Measurements from ENCODE around the gene WNT3A. TPM values are rescaled to one million over a fixed set of nuclear protein-coding genes. Genes with fewer than 3 reads are reported as not detected.

WNT3A gene
- total RNA-seq, 3 donors from 2014 or later, result 0.29 TPM; not detected in 2

GRCh38 chr1:228085287-228085951 is 78.6 kb downstream of the WNT3A start:
- intact Hi-C loops (cut with DNase I; ENCODE audit: low total_unique reads), result loop anchor here (10.0 kb wide), 1 partner anchor 189 kb away; no protein-coding TSS in a partner anchor
- no peak for DNase-seq (ENCODE audit: low spot score in 2 of 2)
- Histone ChIP-seq H3K9me3 (no peaks in the 10 kb centered on the region), H3K36me3 (no peaks in the 10 kb centered on the region), H3K4me3 (peak overlapping the region; percentile 3 to 100 (median 79)), H3K4me1 (peaks cover 36 to 57% of the 10 kb centered on the region in 2 donors), H3K27ac (peak overlapping the region; percentile 54 to 98), H3K27me3 (no peaks in the 10 kb centered on the region)
- TF ChIP-seq POLR2AphosphoS5 (IDR thresholded peaks at IDR 0.05) (no peak), POLR2A (IDR thresholded peaks at IDR 0.05) (no peak)
- TF ChIP-seq, protein P1, sequence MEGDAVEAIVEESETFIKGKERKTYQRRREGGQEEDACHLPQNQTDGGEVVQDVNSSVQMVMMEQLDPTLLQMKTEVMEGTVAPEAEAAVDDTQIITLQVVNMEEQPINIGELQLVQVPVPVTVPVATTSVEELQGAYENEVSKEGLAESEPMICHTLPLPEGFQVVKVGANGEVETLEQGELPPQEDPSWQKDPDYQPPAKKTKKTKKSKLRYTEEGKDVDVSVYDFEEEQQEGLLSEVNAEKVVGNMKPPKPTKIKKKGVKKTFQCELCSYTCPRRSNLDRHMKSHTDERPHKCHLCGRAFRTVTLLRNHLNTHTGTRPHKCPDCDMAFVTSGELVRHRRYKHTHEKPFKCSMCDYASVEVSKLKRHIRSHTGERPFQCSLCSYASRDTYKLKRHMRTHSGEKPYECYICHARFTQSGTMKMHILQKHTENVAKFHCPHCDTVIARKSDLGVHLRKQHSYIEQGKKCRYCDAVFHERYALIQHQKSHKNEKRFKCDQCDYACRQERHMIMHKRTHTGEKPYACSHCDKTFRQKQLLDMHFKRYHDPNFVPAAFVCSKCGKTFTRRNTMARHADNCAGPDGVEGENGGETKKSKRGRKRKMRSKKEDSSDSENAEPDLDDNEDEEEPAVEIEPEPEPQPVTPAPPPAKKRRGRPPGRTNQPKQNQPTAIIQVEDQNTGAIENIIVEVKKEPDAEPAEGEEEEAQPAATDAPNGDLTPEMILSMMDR (IDR thresholded peaks at IDR 0.05), result no peak

DNA sequence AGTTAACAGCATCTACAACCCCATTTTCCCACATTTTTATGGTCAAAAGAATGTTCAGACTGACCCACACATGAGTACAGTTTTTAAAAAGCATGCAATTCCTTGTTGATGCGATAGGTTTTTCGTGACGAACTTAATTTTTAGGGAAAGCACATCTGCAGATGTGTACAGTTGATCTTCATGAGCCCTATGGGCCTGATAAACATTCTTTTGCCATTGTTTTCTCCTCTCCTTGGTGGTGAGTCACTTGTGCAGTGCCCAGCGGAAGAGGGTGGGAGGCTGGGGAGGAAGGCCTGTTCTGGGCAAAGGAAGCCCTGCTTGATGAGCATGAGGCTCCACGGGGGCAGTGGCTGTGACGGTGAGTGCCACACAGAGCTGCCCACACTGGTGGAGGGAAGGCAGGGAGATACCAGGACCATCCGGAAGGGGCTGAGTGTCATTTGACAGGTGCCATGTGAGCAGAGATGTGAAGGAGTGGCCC is 81.0 kb downstream of the WNT3A start:
- H3K27ac ChIP-seq, result peak overlapping the region; percentile 54 to 63

GRCh38 chr1:228088586-228089498 is 82.0 kb downstream of the WNT3A start:
- intact Hi-C loops (cut with DNase I; ENCODE audit: low total_unique reads), result loop anchor here (10.0 kb wide), 1 partner anchor 186 kb away; no protein-coding TSS in a partner anchor
- Histone ChIP-seq H3K27me3 (no peaks in the 10 kb centered on the region), H3K9me3 (no peaks in the 10 kb centered on the region), H3K27ac (peak overlapping the region; percentile 23 to 33), H3K4me1 (peaks cover 37 to 72% of the 10 kb centered on the region in 2 donors), H3K4me3 (peak overlapping the region in 1 of 3 donors; percentile 43), H3K36me3 (no peaks in the 10 kb centered on the region)
- no peak for TF ChIP-seq POLR2A (IDR thresholded peaks at IDR 0.05)
- no peak for TF ChIP-seq POLR2AphosphoS5 (IDR thresholded peaks at IDR 0.05)
- TF ChIP-seq, protein P1 (IDR thresholded peaks at IDR 0.05), result no peak
- peak in 1 of 2 donors; percentile 31 for DNase-seq (ENCODE audit: low spot score in 2 of 2)

More for the DNA sequence above, 81.0 kb downstream of the WNT3A start:
- peak overlapping the region in 2 of 3 donors; percentile 5 to 43 for H3K4me3 ChIP-seq
- DNase-seq (ENCODE audit: low spot score in 2 of 2), result peak in 1 of 2 donors; percentile 42
- TF ChIP-seq, protein P1 (IDR thresholded peaks at IDR 0.05), result no peak
- TF ChIP-seq POLR2A (IDR thresholded peaks at IDR 0.05), result no peak
- TF ChIP-seq POLR2AphosphoS5 (IDR thresholded peaks at IDR 0.05), result peak in 1 of 3 donors; percentile 24
- H3K4me1 ChIP-seq, result peaks cover 37 to 70% of the 10 kb centered on the region in 2 donors
- H3K9me3 ChIP-seq, result no peaks in the 10 kb centered on the region
- no peaks in the 10 kb centered on the region for H3K36me3 ChIP-seq
- H3K27me3 ChIP-seq, result no peaks in the 10 kb centered on the region
- intact Hi-C loops (cut with DNase I; ENCODE audit: low total_unique reads), result loop anchor here (10.0 kb wide), 1 partner anchor 187 kb away; no protein-coding TSS in a partner anchor

- Histone ChIP-seq H3K4me1 (peaks cover 37 to 70% of the 10 kb centered on the region in 2 donors), H3K4me3 (peak overlapping the region in 1 of 3 donors; percentile 41)
- intact Hi-C loops (cut with DNase I; ENCODE audit: low total_unique reads), result loop anchor here (10.0 kb wide), 1 partner anchor 185 kb away; no protein-coding TSS in a partner anchor
These were observed 83.0 kb downstream of the WNT3A start for GRCh38 chr1:228089519-228090380.

More at GRCh38 chr1:228089519-228090380, 83.0 kb downstream of the WNT3A start:
- no peaks in the 10 kb centered on the region for H3K36me3 ChIP-seq
- H3K9me3 ChIP-seq, result peaks cover 5 to 8% of the 10 kb centered on the region in 2 donors
- peak overlapping the region; percentile 21 to 41 for H3K27ac ChIP-seq
- no peaks in the 10 kb centered on the region for H3K27me3 ChIP-seq
- DNase-seq (ENCODE audit: low spot score in 2 of 2), result no peak
- no peak for TF ChIP-seq POLR2AphosphoS5 (IDR thresholded peaks at IDR 0.05)
- TF ChIP-seq POLR2A (IDR thresholded peaks at IDR 0.05), result no peak
- TF ChIP-seq, protein P1 (IDR thresholded peaks at IDR 0.05), result no peak

Measured in breast epithelium (tissue), 4 donors.